WI38 (cell line): ENCODE results near the gene KRTAP17-1.

Experiments used
- H3K4me3 ChIP-seq: 2 replicates; pipeline ENCODE4 v1.5.1; 2011; ENCODE audit warnings: low read depth, mild to moderate bottlenecking, control low read depth, low read length
- CTCF ChIP-seq: IDR thresholded peaks from 2 replicates; pipeline ENCODE4 v1.5.1; 2012; ENCODE audit warnings: low read depth, mild to moderate bottlenecking, control low read depth, low read length

Gene KRTAP17-1

GRCh38 chr17:41301204-41301790 is 14.2 kb downstream of the KRTAP17-1 start:
- TF ChIP-seq CTCF: no peak

GRCh38 chr17:41298458-41299135 is 16.9 kb downstream of the KRTAP17-1 start:
- no peak for TF ChIP-seq CTCF
- H3K4me3 ChIP-seq: no peak overlapping the region

More at GRCh38 chr17:41301204-41301790, 14.2 kb downstream of the KRTAP17-1 start:
- no peak overlapping the region for H3K4me3 ChIP-seq

- TF ChIP-seq CTCF: no peak
- H3K4me3 ChIP-seq: no peak overlapping the region
Measured at GRCh38 chr17:41296846-41297245, 18.7 kb downstream of the KRTAP17-1 start.

- H3K4me3 ChIP-seq: no peak overlapping the region
- TF ChIP-seq CTCF: no peak
Measured at GRCh38 chr17:41294016-41294415, 21.5 kb downstream of the KRTAP17-1 start.

- TF ChIP-seq CTCF: no peak
- H3K4me3 ChIP-seq: no peak overlapping the region
Measured at GRCh38 chr17:41287050-41287449, 28.5 kb downstream of the KRTAP17-1 start.

GRCh38 chr17:41284546-41284945 is 31.0 kb downstream of the KRTAP17-1 start:
- H3K4me3 ChIP-seq: no peak overlapping the region
- TF ChIP-seq CTCF: no peak

- no peak for TF ChIP-seq CTCF
- no peak overlapping the region for H3K4me3 ChIP-seq
Measured at GRCh38 chr17:41284043-41284442, 31.5 kb downstream of the KRTAP17-1 start.
